ENCODE results near the gene BANP. TPM values are rescaled to one million over a fixed set of nuclear protein-coding genes. Genes with fewer than 3 reads are reported as not detected.
"Not testable (repeated sequence)": the region's sequence is repeated elsewhere in the genome, so short reads cannot be mapped to it uniquely, and the experiment has no call there.

BANP gene
- total RNA-seq, 1 experiment from 2014 or later = 24.2 TPM

DNA sequence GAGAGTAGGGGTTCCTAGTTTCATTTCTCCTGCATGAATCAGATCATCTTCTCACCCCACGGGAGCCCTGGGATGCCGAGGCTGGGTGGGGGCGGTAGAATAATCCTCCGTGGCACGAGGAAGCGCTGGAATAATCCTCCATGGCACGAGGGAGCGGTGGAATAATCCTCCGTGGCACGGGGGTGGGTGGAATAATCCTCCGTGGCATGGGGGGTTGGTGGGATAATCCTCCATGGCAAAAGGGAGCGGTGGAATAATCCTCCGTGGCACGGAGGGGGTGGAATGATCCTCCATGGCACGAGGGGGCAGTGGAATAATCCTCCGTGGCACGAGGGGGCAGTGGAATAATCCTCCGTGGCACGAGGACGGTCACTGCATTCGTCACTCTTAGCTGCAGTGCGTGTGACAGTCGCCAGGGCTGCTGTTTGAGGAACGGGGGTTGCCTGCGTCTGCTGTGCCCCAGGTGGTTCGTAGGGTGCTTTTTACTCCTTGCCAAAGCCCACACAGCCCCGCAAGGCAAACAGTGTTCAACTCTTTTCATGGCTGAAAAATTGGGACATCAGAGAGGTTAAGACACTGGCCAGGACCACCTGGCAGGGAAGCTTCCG is 152.5 kb downstream of the BANP start:
- CTCF ChIA-PET = no interaction called here
- no peaks in the 10 kb centered on the region for H3K79me2 ChIP-seq (ENCODE audit: low read length)
- H3F3A ChIP-seq (ENCODE audit: low read length, unreplicated experiment) = no peaks in the 10 kb centered on the region
- no peak overlapping the region for H3K4me3 ChIP-seq (ENCODE audit: low read length)
- no peak overlapping the region for H3K9ac ChIP-seq (ENCODE audit: low read length)
- no peak overlapping the region for H3K4me2 ChIP-seq (ENCODE audit: low read length)
- POLR2A ChIA-PET (ENCODE audit: unreplicated experiment) = no interaction called here
- intact Hi-C loops (cut with micrococcal nuclease) = no loop called here
- H3K36me3 ChIP-seq (ENCODE audit: low read depth, low read length) = no peaks in the 10 kb centered on the region
- DNase-seq = no peak
- no peak overlapping the region for H2AFZ ChIP-seq (ENCODE audit: low read length)
- no peak for TF ChIP-seq EZH2 (IDR thresholded peaks at IDR 0.05; ENCODE audit: low read length, unreplicated experiment)
- no peak for TF ChIP-seq EZH2phosphoT487 (IDR thresholded peaks at IDR 0.05; ENCODE audit: borderline replicate concordance, low read length)
- TF ChIP-seq, protein P1, sequence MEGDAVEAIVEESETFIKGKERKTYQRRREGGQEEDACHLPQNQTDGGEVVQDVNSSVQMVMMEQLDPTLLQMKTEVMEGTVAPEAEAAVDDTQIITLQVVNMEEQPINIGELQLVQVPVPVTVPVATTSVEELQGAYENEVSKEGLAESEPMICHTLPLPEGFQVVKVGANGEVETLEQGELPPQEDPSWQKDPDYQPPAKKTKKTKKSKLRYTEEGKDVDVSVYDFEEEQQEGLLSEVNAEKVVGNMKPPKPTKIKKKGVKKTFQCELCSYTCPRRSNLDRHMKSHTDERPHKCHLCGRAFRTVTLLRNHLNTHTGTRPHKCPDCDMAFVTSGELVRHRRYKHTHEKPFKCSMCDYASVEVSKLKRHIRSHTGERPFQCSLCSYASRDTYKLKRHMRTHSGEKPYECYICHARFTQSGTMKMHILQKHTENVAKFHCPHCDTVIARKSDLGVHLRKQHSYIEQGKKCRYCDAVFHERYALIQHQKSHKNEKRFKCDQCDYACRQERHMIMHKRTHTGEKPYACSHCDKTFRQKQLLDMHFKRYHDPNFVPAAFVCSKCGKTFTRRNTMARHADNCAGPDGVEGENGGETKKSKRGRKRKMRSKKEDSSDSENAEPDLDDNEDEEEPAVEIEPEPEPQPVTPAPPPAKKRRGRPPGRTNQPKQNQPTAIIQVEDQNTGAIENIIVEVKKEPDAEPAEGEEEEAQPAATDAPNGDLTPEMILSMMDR (conservative IDR thresholded peaks at IDR 0.05; ENCODE audit: low read depth, low read length) = no peak
- no peaks in the 10 kb centered on the region for H4K20me1 ChIP-seq (ENCODE audit: low read length)
- H3K9me3 ChIP-seq (ENCODE audit: low read length) = no peaks in the 10 kb centered on the region
- H3K27ac ChIP-seq (ENCODE audit: low read length) = no peak overlapping the region
- no TSS peak for BruUV-seq (replicated peaks)
- H3K27me3 ChIP-seq (ENCODE audit: low read length) = no peaks in the 10 kb centered on the region
- no peak for ATAC-seq
- H3K9me2 ChIP-seq (replicated peaks; ENCODE audit: low read length) = no peaks in the 10 kb centered on the region
- H3K4me1 ChIP-seq (ENCODE audit: insufficient read depth, low read length) = no peaks in the 10 kb centered on the region

DNA sequence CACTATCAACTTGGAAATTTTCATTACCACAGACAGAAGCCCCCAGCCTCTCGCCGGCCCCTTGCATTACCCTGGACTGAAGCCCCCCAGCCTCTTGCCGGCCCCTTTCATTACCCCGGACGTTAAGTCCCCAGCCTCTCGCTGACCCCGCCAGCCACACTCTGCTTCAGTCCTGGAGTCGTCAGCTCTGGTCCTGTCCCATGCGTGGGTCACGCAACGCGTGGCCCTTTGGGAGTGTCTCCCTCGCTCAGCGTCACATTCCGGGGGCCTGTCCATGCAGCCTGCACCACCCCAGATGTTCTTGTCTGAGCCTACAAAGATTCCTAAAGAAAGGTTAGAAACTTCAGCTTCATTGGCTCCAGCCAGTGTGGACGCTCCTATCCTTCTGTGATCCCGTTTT is 153.1 kb downstream of the BANP start:
- H3K9me3 ChIP-seq (ENCODE audit: low read length); BruUV-seq (replicated peaks); H2AFZ ChIP-seq (ENCODE audit: low read length); CTCF ChIA-PET; H4K20me1 ChIP-seq (ENCODE audit: low read length); H3K4me3 ChIP-seq (ENCODE audit: low read length); H3K4me2 ChIP-seq (ENCODE audit: low read length); H3K9me2 ChIP-seq (replicated peaks; ENCODE audit: low read length); POLR2A ChIA-PET (ENCODE audit: unreplicated experiment); H3K79me2 ChIP-seq (ENCODE audit: low read length); DNase-seq; H3K36me3 ChIP-seq (ENCODE audit: low read depth, low read length); H3K27ac ChIP-seq (ENCODE audit: low read length); H3F3A ChIP-seq (ENCODE audit: low read length, unreplicated experiment); H3K9ac ChIP-seq (ENCODE audit: low read length); intact Hi-C loops (cut with micrococcal nuclease); H3K27me3 ChIP-seq (ENCODE audit: low read length); H3K4me1 ChIP-seq (ENCODE audit: insufficient read depth, low read length); ATAC-seq: not testable (repeated sequence)

DNA sequence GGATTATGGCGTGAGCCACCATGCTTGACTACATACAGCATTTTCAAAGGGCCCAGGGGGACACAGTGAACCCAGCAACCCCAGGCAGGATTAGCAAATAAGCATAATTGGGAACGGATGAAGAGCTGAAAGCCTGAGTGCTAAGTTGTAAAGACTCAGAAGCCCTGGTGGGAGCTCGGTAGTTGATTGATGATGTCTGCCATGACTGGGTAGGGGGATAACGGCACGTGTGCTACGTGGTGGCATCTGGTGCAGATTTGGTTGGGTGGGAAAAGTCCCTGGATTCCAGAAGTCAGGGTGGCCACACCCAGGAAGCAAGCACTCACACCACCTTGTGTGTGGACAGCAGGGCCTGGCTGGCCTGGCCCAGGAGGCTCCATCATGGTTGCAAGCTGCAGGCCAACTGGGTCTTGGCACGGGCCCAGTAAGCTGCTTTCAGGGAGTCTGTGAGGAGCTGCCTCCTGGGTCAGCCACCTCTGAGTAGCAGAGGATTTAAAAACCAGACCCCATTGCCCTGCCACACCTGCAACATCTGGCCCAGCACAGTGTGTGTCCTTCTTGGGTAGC is 154.4 kb downstream of the BANP start:
- H3K4me3 ChIP-seq (ENCODE audit: low read length); H3K4me1 ChIP-seq (ENCODE audit: insufficient read depth, low read length); ATAC-seq; POLR2A ChIA-PET (ENCODE audit: unreplicated experiment); H3K9ac ChIP-seq (ENCODE audit: low read length); H3K9me2 ChIP-seq (replicated peaks; ENCODE audit: low read length); H3K79me2 ChIP-seq (ENCODE audit: low read length); H3K9me3 ChIP-seq (ENCODE audit: low read length); H3K27me3 ChIP-seq (ENCODE audit: low read length); H3K27ac ChIP-seq (ENCODE audit: low read length); H3K36me3 ChIP-seq (ENCODE audit: low read depth, low read length); H2AFZ ChIP-seq (ENCODE audit: low read length); CTCF ChIA-PET; BruUV-seq (replicated peaks); DNase-seq; H4K20me1 ChIP-seq (ENCODE audit: low read length); H3F3A ChIP-seq (ENCODE audit: low read length, unreplicated experiment); intact Hi-C loops (cut with micrococcal nuclease); H3K4me2 ChIP-seq (ENCODE audit: low read length): not testable (repeated sequence)

DNA sequence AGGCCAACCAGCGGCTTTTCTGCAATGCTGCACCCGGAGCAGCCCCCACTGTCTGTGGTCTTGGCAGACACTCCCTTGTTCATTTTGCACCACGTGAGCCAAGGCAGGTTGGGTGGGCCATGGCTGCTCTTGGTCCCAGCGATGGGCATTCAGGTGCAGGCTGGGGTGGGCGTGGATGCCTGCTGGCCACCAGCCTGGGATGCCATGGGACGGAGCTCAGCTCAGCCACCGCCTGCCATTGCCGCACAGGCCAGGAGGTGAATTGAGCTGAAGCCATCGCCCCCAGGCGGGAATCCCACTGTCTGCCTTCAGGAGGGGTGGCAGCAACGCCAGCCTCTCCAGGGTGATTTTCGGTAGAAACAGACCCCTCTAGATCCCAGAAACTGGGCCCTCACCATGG is 155.3 kb downstream of the BANP start:
- DNase-seq; H3K4me2 ChIP-seq (ENCODE audit: low read length); intact Hi-C loops (cut with micrococcal nuclease); H3K36me3 ChIP-seq (ENCODE audit: low read depth, low read length); H4K20me1 ChIP-seq (ENCODE audit: low read length); CTCF ChIA-PET; H3K4me3 ChIP-seq (ENCODE audit: low read length); H3K4me1 ChIP-seq (ENCODE audit: insufficient read depth, low read length); H3K9ac ChIP-seq (ENCODE audit: low read length); BruUV-seq (replicated peaks); H3K9me2 ChIP-seq (replicated peaks; ENCODE audit: low read length); H3K27me3 ChIP-seq (ENCODE audit: low read length); POLR2A ChIA-PET (ENCODE audit: unreplicated experiment); ATAC-seq; H2AFZ ChIP-seq (ENCODE audit: low read length); H3K27ac ChIP-seq (ENCODE audit: low read length); H3K9me3 ChIP-seq (ENCODE audit: low read length); H3K79me2 ChIP-seq (ENCODE audit: low read length); H3F3A ChIP-seq (ENCODE audit: low read length, unreplicated experiment): not testable (repeated sequence)

All from PC-3 (cell line).